ENCODE results near the gene SEMG2. TPM values are rescaled to one million over a fixed set of nuclear protein-coding genes. Genes with fewer than 3 reads are reported as not detected.

SEMG2 gene
- total RNA-seq, 6 donors from 2014 or later = not detected

DNA sequence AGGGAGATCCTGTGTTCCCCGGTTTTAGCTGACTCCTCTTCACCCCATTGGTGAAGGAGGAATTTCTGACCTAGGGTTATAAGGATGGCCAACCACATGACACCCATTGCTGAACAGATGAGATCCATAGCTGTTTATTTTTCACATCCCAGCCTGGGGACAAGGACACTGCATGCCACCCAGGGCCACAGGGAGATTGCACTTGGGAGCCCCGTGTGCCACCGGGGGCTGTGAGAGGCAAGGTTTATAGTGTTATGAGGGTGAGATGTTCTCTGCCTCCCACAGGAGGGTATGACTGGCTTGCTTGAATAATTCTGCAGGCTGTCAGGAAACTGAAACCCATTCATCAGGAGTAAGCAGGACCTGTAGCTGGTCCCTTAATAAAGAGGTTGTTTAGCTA lies 47.9 kb downstream of the SEMG2 start:
- no peak overlapping the region for H3K4me3 ChIP-seq
- no peaks in the 10 kb centered on the region for H3K36me3 ChIP-seq
- no peaks in the 10 kb centered on the region for H3K4me1 ChIP-seq
- H3K9me3 ChIP-seq = no peaks in the 10 kb centered on the region
- no peak for DNase-seq
- WGBS, 2 donors = 86 to 100% methylated on average over 1 to 3 of the region's 3 CpGs
- TF ChIP-seq CTCF (IDR thresholded peaks at IDR 0.05) = no peak
- no peak for TF ChIP-seq EP300 (IDR thresholded peaks at IDR 0.05)
- TF ChIP-seq POLR2AphosphoS5 (IDR thresholded peaks at IDR 0.05) = no peak
- TF ChIP-seq POLR2A (IDR thresholded peaks at IDR 0.05) = no peak
- no peak for ATAC-seq (ENCODE audit: low FRiP score in 2 of 2)
- H3K27me3 ChIP-seq = no peaks in the 10 kb centered on the region
- no peak overlapping the region for H3K27ac ChIP-seq

DNA sequence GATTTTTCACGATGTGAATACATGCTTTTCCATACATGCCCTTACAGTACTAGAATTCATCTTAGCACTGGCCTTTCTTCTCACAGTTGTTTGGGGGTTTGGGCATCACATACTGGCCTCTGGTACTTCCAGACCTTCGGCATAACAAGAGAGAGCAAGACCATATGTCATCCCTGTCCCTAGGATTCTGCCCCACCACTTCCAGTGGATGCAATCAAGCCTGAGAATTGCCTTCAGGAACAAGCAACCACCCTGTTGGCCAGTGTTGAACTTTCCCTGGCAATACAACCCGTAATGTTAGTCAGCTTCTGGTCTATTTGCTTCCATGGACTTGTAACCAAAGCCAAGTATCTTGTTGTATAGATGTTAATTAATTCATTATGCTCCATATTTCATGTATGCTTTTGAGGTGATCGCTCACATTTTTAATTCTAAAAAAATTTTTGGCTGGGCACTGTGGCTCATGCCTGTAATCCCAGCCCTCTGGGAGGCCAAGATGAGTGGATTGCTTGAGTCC lies 48.6 kb downstream of the SEMG2 start:
- Histone ChIP-seq H3K27ac (no peak overlapping the region), H3K9me3 (no peaks in the 10 kb centered on the region), H3K27me3 (no peaks in the 10 kb centered on the region), H3K4me3 (no peak overlapping the region), H3K36me3 (no peaks in the 10 kb centered on the region), H3K4me1 (no peaks in the 10 kb centered on the region)
- ATAC-seq (ENCODE audit: low FRiP score in 2 of 2) (no peak), DNase-seq (no peak)
- WGBS, 2 donors = 89 to 91% methylated on average over 4 of the region's 4 CpGs
- no peak for TF ChIP-seq CTCF (IDR thresholded peaks at IDR 0.05)

Other genes starting within 250 kb of the SEMG2 start
- 1 to 10 TPM in 5 of 6 donors, under 1 TPM in 1; 0.69 to 4.7 (median 2.6) TPM for gene KCNS1, start 120.2 kb upstream of the SEMG2 start, total RNA-seq
- gene WFDC5, start 106.2 kb upstream of the SEMG2 start, total RNA-seq = 1 to 10 TPM in 1 of 6 donors, under 1 TPM in 1, not detected in 4; 0.57 to 2.0 TPM
- 1 to 10 TPM in 4 of 6 donors, under 1 TPM in 1, not detected in 1; 0.67 to 7.1 (median 5.0) TPM for gene WFDC12, start 96.9 kb upstream of the SEMG2 start, total RNA-seq
- gene PI3, start 46.5 kb upstream of the SEMG2 start, total RNA-seq = 10 to 100 TPM in 1 of 6 donors, 1 to 10 TPM in 4, not detected in 1; 3.2 to 16.7 (median 5.2) TPM
- not detected for gene SEMG1, start 14.3 kb upstream of the SEMG2 start, total RNA-seq
- 1,000 to 10,000 TPM; 1,039 to 7,285 (median 2,025) TPM for gene SLPI, start 33.2 kb downstream of the SEMG2 start, total RNA-seq
- under 1 TPM in 2 of 6 donors, not detected in 4; 0.09 to 0.13 TPM for gene RBPJL, start 85.5 kb downstream of the SEMG2 start, total RNA-seq
- under 1 TPM in 2 of 6 donors, not detected in 4; 0.30 to 0.44 TPM for gene MATN4, start 86.9 kb downstream of the SEMG2 start, total RNA-seq
- gene SDC4, start 127.1 kb downstream of the SEMG2 start, total RNA-seq = 100 to 1,000 TPM; 178 to 568 (median 291) TPM
- gene SYS1, start 141.8 kb downstream of the SEMG2 start, total RNA-seq = 10 to 100 TPM; 31.0 to 61.4 (median 50.7) TPM
- not detected for gene TP53TG5, start 157.0 kb downstream of the SEMG2 start, total RNA-seq
- gene DBNDD2, start 186.9 kb downstream of the SEMG2 start, total RNA-seq = 10 to 100 TPM; 30.4 to 75.4 (median 52.8) TPM
- gene PIGT, start 194.8 kb downstream of the SEMG2 start, total RNA-seq = 10 to 100 TPM; 49.9 to 86.3 (median 63.0) TPM
- gene WFDC2, start 248.4 kb downstream of the SEMG2 start, total RNA-seq = 100 to 1,000 TPM in 5 of 6 donors, 10 to 100 TPM in 1; 91.7 to 163 (median 135) TPM

Measured in upper lobe of left lung (tissue), 6 donors.